Bone marrow (tissue), 2 donors: ENCODE results near the gene PXMP2.
"Not testable (repeated sequence)": the region's sequence is repeated elsewhere in the genome, so short reads cannot be mapped to it uniquely, and the experiment has no call there.

Source experiments
- DNase-seq, 2 donors: peaks; one replicate each; lab custom pipeline; 2025; lab: John Stamatoyannopoulos, UW

The PXMP2 gene

DNA sequence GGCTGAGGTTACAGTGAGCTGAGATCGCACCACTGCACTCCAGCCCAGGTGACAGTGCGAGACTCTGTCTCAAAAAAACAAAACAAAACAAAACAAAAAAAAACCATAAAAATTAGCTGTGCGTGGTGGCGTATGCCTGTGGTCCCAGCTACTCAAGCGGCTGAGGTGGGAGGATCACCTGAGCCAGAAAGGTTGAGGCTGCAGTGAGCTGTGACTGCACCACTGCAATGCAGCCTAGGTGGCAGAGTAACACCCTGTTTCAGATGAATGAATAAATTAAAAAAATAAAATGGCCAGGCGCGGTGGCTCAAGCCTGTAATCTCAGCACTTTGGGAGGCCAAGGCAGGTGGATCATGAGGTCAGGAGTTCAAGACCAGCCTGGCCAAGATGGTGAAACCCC lies 66.3 kb downstream of the PXMP2 start:
- not testable (repeated sequence) for DNase-seq

DNA sequence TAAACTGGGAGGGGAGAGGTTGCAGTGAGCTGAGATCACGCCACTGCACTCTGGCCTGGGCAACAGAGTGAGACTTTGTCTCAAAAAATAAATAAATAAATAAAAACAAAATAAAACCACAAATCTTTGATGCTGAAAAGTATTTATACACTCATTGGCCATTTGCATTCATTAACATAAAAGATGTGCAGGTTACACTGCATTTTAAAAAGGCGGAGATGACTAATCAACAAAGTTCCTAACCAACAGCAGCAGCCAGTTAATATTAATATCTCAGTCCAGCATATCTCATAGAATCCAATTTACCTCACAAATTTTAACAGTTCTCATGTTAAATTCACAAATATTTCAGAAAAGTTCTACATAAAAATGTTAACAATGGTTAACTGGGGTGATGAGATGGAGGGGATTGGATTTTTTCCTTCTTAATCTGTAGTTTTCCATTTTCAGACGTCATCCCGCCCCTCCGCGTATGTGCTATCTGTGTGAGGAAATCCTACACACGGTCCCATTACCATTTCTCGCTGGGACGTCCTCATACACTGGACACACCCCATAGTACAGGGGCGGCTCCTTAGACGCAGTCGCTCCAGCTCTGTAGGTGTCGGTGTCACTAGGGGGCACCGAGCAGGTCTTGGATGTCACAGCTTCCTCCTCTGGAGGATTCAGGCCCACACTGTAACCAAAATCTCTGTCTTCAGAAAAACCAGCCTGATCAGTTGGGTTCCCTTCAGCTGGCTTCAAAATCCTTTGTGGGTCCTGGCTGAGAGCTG lies 67.0 kb downstream of the PXMP2 start:
- no peak for DNase-seq
